DND-41 (cell line): Measurements from ENCODE around the gene KLK14.

Experiments used
- CTCF ChIP-seq: IDR thresholded peaks from 2 replicates; pipeline ENCODE4 v1.5.1; 2012; ENCODE audit warnings: borderline replicate concordance, low read length, moderate library complexity, mild to moderate bottlenecking; ENCODE audit not compliant: poor library complexity, severe bottlenecking; ENCODE audit errors: extremely low read depth
- EZH2 ChIP-seq: IDR thresholded peaks from 3 replicates; pipeline ENCODE4 v1.6.1; 2012; ENCODE audit warnings: borderline replicate concordance, low read depth, mild to moderate bottlenecking, moderate library complexity, low read length, inconsistent platforms; ENCODE audit not compliant: severe bottlenecking

DNA sequence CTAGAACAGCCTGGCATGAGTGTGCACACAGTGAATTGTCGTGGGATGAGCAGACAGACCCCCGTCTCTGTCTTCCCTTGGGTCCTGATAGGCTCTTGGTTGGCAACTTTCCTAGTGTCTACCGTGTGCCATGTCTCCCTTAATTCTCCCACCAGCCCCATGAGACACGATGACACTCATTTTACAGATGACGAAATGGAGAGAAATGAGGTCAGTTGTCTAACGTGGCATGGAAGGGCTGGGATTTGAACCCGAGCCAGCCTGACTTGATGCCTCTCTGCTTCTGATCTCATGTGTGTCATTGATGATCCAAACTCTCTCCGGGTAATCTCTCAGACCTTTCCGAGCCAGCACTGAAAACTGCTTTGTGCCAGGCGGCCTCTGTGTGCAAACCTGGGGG, 8.4 kb upstream of the KLK14 start:
- no peak for TF ChIP-seq CTCF
- no peak for TF ChIP-seq EZH2
